PFSK-1 (cell line): ENCODE results near the gene PAK1.

ENCODE experiments used
- FOXP2 ChIP-seq: optimal IDR thresholded peaks from 2 replicates; pipeline ENCODE3; 2011; ENCODE audit warnings: borderline replicate concordance, control low read depth, inconsistent platforms; ENCODE audit not compliant: insufficient read depth; ENCODE audit errors: extremely low read length, extremely low read depth
- POLR2AphosphoS5 ChIP-seq: IDR thresholded peaks from 2 replicates; pipeline ENCODE4 v1.6.1; 2012; ENCODE audit warnings: low read depth, mild to moderate bottlenecking, control low read depth, low read length, moderate library complexity
- SIN3A ChIP-seq: IDR thresholded peaks from 2 replicates; pipeline ENCODE4 v1.6.1; 2012; ENCODE audit warnings: mild to moderate bottlenecking, low read length, moderate library complexity, borderline replicate concordance; ENCODE audit not compliant: insufficient read depth
- TAF1 ChIP-seq: IDR thresholded peaks from 2 replicates; pipeline ENCODE4 v1.6.1; 2012; ENCODE audit warnings: low read length, control low read depth, borderline replicate concordance; ENCODE audit not compliant: insufficient read depth
- TF ChIP-seq, protein P1 (sequence below), 2 experiments: IDR thresholded peaks; 2 replicates each; pipeline versions ENCODE4 v1.6.1 to v1.8.0; 2011 to 2012; ENCODE audit warnings: low read depth in 2 of 2, low read length in 2 of 2, control low read depth in 1 of 2, inconsistent platforms in 1 of 2, mild to moderate bottlenecking in 1 of 2, moderate library complexity in 1 of 2; ENCODE audit not compliant: insufficient read depth in 1 of 2

PAK1 gene

DNA sequence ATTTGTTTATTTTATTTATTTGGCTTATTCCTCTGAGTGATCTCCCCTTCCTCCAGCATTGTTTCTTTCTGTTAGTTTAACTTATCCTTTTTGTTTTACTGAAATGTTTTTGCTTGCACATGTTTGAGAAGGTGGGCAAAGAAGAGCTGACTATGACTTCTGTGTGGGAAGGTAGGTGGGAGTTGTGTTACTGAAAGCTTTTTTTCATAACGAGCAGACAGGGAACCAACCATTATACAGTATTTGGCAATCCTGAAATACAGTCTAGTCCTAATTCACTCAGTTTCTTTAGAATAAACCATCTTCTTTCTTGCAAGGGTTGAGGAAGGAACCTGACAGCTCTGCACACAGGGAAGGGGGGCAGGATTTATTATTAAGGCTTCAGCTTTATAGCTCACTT lies 37.0 kb upstream of the PAK1 start:
- TF ChIP-seq, protein P1, sequence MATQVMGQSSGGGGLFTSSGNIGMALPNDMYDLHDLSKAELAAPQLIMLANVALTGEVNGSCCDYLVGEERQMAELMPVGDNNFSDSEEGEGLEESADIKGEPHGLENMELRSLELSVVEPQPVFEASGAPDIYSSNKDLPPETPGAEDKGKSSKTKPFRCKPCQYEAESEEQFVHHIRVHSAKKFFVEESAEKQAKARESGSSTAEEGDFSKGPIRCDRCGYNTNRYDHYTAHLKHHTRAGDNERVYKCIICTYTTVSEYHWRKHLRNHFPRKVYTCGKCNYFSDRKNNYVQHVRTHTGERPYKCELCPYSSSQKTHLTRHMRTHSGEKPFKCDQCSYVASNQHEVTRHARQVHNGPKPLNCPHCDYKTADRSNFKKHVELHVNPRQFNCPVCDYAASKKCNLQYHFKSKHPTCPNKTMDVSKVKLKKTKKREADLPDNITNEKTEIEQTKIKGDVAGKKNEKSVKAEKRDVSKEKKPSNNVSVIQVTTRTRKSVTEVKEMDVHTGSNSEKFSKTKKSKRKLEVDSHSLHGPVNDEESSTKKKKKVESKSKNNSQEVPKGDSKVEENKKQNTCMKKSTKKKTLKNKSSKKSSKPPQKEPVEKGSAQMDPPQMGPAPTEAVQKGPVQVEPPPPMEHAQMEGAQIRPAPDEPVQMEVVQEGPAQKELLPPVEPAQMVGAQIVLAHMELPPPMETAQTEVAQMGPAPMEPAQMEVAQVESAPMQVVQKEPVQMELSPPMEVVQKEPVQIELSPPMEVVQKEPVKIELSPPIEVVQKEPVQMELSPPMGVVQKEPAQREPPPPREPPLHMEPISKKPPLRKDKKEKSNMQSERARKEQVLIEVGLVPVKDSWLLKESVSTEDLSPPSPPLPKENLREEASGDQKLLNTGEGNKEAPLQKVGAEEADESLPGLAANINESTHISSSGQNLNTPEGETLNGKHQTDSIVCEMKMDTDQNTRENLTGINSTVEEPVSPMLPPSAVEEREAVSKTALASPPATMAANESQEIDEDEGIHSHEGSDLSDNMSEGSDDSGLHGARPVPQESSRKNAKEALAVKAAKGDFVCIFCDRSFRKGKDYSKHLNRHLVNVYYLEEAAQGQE (IDR thresholded peaks at IDR 0.05; ENCODE audit: insufficient read depth in 1 of 2, low read depth in 2 of 2, low read length in 2 of 2) = no peak
- TF ChIP-seq SIN3A (no peak), FOXP2 (no peak), POLR2AphosphoS5 (no peak), TAF1 (no peak)

- TF ChIP-seq FOXP2 = no peak
- no peak for TF ChIP-seq SIN3A
- TF ChIP-seq, protein P1 (IDR thresholded peaks at IDR 0.05; ENCODE audit: insufficient read depth in 1 of 2, low read depth in 2 of 2, low read length in 2 of 2) = no peak
- no peak for TF ChIP-seq TAF1
- no peak for TF ChIP-seq POLR2AphosphoS5
These were observed 36.2 kb upstream of the PAK1 start for GRCh38 chr11:77510095-77510494.

GRCh38 chr11:77508019-77508418 lies 34.1 kb upstream of the PAK1 start:
- no peak for TF ChIP-seq SIN3A
- TF ChIP-seq, protein P1 (IDR thresholded peaks at IDR 0.05; ENCODE audit: insufficient read depth in 1 of 2, low read depth in 2 of 2, low read length in 2 of 2) = no peak
- no peak for TF ChIP-seq FOXP2
- no peak for TF ChIP-seq TAF1
- no peak for TF ChIP-seq POLR2AphosphoS5

GRCh38 chr11:77506857-77507256 lies 33.0 kb upstream of the PAK1 start:
- TF ChIP-seq SIN3A (no peak), FOXP2 (no peak), TAF1 (no peak), POLR2AphosphoS5 (no peak)
- TF ChIP-seq, protein P1 (IDR thresholded peaks at IDR 0.05; ENCODE audit: insufficient read depth in 1 of 2, low read depth in 2 of 2, low read length in 2 of 2) = no peak

GRCh38 chr11:77505956-77506355 lies 32.1 kb upstream of the PAK1 start:
- no peak for TF ChIP-seq SIN3A
- TF ChIP-seq, protein P1 (IDR thresholded peaks at IDR 0.05; ENCODE audit: insufficient read depth in 1 of 2, low read depth in 2 of 2, low read length in 2 of 2) = no peak
- no peak for TF ChIP-seq POLR2AphosphoS5
- TF ChIP-seq TAF1 = no peak
- no peak for TF ChIP-seq FOXP2
